NB4 (cell line): ENCODE results near the gene SMYD3.
"Not testable (repeated sequence)": the region's sequence is repeated elsewhere in the genome, so short reads cannot be mapped to it uniquely, and the experiment has no call there.

Source experiments
- DNase-seq: peaks from one replicate; pipeline ENCODE4 v3.0.0; 2010; ENCODE audit warnings: low read depth
- H3K4me3 ChIP-seq: one replicate; pipeline ENCODE4 v1.5.1; 2011; ENCODE audit warnings: mild to moderate bottlenecking, low read depth, low read length, moderate library complexity
- MYC ChIP-seq: IDR thresholded peaks from 2 replicates; pipeline ENCODE4 v1.6.1; 2011; ENCODE audit warnings: low read depth, low read length
- POLR2A ChIP-seq: IDR thresholded peaks from 2 replicates; pipeline ENCODE4 v1.6.1; 2011; ENCODE audit warnings: mild to moderate bottlenecking; ENCODE audit not compliant: insufficient read length; ENCODE audit errors: extremely low read depth
- TF ChIP-seq, protein P1 (sequence below): IDR thresholded peaks from one replicate; pipeline ENCODE4 v1.5.1; 2012; ENCODE audit warnings: low read depth, low read length
- TF ChIP-seq, protein P2 (sequence below): IDR thresholded peaks from 2 replicates; pipeline ENCODE4 v1.6.1; 2011; ENCODE audit warnings: low read depth, low read length

Gene SMYD3

DNA sequence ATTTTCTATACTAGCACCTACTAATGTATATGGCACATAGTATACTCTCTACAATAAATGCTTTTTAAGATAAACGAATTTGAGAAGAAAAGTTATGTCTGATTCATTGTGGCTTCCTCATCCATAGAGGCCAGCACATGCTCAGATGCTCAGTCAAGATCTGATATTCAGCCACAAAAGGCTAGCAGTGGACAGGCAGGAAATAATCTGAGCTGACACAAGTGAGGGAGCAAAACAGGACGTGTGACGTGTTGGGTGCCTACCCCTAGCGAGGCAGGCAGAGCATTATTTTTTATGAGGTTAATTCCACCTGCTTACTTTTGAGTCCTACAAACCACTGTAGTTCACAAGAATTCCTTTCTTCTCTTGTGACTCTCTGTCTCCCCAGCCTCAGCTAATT lies 550.9 kb downstream of the SMYD3 start:
- H3K4me3 ChIP-seq = no peak overlapping the region
- TF ChIP-seq, protein P1, sequence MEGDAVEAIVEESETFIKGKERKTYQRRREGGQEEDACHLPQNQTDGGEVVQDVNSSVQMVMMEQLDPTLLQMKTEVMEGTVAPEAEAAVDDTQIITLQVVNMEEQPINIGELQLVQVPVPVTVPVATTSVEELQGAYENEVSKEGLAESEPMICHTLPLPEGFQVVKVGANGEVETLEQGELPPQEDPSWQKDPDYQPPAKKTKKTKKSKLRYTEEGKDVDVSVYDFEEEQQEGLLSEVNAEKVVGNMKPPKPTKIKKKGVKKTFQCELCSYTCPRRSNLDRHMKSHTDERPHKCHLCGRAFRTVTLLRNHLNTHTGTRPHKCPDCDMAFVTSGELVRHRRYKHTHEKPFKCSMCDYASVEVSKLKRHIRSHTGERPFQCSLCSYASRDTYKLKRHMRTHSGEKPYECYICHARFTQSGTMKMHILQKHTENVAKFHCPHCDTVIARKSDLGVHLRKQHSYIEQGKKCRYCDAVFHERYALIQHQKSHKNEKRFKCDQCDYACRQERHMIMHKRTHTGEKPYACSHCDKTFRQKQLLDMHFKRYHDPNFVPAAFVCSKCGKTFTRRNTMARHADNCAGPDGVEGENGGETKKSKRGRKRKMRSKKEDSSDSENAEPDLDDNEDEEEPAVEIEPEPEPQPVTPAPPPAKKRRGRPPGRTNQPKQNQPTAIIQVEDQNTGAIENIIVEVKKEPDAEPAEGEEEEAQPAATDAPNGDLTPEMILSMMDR = no peak
- no peak for DNase-seq

DNA sequence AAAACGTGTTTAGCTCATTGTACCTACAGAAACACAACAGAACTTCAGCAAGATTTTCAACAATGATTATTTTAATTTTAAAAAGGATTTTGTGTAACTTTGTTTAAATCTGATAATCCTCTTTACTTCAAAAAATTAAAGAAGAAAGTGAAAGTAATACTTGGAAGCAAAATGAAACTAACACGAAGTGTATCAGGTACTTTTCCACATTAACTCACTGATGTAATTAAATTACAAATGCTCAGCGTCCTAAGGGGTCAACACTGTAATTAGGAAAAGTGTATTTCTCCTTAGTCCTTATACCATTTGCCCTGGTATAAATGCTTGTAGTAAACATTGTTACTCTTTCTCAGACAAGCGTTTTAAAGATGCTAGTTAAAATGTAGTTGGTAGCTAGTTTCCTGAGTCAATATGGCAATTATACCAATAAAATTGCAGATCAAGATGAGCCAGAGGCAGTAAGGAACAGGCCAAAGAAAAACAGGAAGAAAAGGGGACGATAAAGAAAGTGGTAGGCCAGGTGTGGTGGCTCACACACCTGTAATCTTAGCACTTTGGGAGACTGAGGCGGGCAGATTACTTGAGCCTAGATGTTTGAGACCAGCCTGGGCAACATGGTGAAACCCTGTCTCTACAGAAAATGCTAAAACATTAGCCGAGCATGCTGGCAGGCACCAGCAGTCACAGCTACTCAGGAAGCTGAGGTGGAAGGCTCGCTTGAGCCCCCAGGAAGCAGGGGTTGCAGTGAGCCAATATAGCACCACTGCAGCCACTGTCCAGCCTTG lies 553.0 kb downstream of the SMYD3 start:
- TF ChIP-seq MYC (no peak), POLR2A (no peak)
- TF ChIP-seq, protein P1 = no peak
- TF ChIP-seq, protein P2, sequence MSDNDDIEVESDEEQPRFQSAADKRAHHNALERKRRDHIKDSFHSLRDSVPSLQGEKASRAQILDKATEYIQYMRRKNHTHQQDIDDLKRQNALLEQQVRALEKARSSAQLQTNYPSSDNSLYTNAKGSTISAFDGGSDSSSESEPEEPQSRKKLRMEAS = no peak
- peak; percentile 4 for DNase-seq
- H3K4me3 ChIP-seq = no peak overlapping the region

DNA sequence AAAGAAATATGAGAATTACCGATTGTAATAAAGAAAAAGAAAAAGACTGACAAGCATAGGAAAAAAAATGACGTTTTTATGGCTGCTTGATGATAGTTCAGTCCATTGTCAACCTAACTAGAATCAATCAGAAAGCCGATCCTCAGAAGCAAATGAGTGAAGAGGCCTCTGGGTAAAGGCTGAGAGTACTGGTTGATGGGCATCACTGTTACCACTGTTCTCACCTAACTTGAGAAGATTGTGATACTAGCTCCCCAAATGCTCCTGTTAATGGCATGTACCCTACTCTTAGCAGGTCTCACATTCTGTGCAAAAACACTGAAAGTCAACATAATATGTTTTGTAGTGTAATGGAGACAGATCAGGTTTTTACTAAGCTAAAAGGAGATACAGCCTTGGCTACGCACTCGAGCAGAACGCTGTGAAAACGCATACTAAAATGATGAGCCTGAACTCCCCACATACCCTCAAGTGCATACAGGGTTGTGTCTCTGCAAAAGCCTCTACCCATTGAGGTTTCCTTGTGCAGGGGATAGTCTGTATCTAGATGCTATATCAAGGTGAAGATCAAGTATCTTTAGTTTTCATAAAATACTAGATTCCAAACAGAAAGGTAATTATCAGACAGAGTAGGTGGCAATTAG lies 554.6 kb downstream of the SMYD3 start:
- no peak for DNase-seq
- TF ChIP-seq MYC (no peak), POLR2A (no peak)
- TF ChIP-seq, protein P1 = no peak
- TF ChIP-seq, protein P2 = no peak
- no peak overlapping the region for H3K4me3 ChIP-seq

DNA sequence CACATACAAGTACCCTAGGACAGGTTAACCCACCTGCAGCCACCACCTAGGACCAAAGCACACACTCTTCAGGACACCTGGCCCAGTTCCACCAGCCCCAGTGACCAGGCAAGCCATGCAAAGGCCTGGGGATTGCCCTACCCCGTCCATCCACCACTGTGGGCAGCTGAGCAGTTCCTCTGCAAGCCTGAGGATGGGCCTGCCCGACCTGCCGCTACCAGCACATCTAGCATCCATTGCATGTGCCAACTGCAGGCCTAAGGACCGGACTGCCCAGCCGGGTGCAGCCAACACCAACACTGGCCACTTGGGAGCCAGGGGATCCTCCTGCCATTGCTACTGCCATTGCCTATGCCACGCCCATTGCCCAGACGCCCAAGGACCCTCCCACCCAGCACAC lies 558.3 kb downstream of the SMYD3 start:
- H3K4me3 ChIP-seq = no peak overlapping the region
- DNase-seq = no peak
- TF ChIP-seq, protein P2 = no peak

DNA sequence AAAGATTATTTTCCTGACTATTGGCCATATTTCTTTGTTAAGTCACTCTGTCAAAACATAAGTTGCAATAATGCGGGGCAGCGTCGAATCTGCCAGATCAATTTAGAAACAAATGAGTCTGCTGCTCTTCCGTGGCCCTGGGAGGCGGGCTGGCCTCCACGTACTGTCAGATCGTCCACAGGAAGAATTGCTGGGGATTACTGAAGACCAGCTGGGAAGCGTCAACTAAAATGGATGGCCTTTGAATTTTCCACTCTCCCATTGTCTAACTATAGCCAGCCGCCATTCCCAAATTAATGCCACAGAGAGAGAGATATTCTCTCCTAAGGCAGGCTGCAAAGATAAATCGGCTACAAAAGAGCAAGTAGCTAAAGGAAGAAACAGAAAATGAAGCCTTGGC lies 560.2 kb downstream of the SMYD3 start:
- DNase-seq = no peak
- H3K4me3 ChIP-seq = no peak overlapping the region
- no peak for TF ChIP-seq POLR2A
- TF ChIP-seq MYC = no peak
- TF ChIP-seq, protein P2 = no peak
- TF ChIP-seq, protein P1 = no peak

DNA sequence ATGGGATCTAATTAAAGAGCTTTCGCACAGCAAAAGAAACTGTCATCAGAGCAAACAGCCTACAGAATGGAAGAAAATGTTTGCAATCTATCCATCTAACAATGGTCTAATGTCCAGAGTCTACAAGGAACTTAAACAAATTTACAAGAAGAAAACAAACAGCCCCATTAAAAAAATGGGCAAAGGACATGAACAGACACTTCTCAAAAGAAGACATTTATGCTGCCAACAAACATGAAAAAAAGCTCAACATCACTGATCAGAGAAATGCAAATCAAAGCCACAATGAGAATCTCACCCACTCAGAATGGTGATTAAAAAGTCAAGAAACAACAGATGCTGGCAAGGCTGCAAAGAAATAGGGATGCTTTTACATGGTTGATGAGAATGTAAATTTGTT lies 561.9 kb downstream of the SMYD3 start:
- not testable (repeated sequence) for DNase-seq, H3K4me3 ChIP-seq

DNA sequence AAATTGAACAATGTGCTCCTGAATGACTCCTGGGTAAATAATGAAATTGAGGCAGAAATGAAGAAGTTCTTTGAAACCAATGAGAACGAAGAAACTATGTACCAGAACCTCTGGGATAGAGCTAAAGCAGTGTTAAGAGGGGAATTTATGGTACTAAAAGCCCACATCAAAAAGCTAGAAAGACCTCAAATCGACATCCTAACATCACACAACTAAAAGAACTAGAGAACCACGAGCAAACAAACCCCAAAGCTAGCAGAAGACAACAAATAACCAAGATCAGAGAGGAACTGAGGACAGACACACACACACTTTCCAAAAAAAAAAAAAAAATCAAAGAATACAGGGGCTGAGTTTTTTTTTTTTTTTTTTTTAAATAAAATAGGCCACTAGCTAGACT lies 564.2 kb downstream of the SMYD3 start:
- DNase-seq = no peak
- TF ChIP-seq POLR2A = no peak
- TF ChIP-seq, protein P2 = no peak
- no peak for TF ChIP-seq MYC
- TF ChIP-seq, protein P1 = no peak
- no peak overlapping the region for H3K4me3 ChIP-seq

DNA sequence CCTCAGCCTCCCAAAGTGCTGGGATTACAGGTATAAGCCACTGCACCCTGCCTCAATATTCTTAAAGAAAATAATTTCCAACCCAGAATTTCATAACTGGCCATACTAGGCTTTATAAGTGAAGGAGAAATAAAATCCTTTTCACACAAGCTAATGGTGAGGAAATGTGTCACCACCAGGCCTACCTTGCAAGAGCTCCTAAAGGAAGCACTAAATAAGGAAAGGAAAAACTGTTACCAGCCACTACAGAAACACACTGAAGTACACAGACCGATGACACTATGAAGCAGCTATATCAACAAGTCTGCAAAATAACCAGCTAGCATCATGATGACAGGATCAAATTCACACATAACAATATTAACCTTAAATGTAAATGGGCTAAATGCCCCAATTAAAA lies 565.3 kb downstream of the SMYD3 start:
- DNase-seq, H3K4me3 ChIP-seq: not testable (repeated sequence)
